Mesothelial cell of epicardium (in vitro differentiated cells): ENCODE data around the gene NAV2. TPM values are rescaled to one million over a fixed set of nuclear protein-coding genes. Genes with fewer than 3 reads are reported as not detected.

Source experiments
- DNase-seq, 2 experiments: peaks; one replicate each; pipeline ENCODE4 v3.0.0; 2021; ENCODE audit warnings: low spot score in 2 of 2; ENCODE audit not compliant: unreplicated experiment in 2 of 2
- H3K27ac Mint-ChIP-seq: 2 replicates; pipeline ENCODE4 v1.8.0; 2021; ENCODE audit warnings: mixed read lengths
- H3K27me3 Mint-ChIP-seq: 2 replicates; pipeline ENCODE4 v1.8.0; 2021; ENCODE audit warnings: low read depth, mixed read lengths
- H3K36me3 Mint-ChIP-seq: 2 replicates; pipeline ENCODE4 v1.8.0; 2021; ENCODE audit warnings: mixed read lengths
- H3K4me1 Mint-ChIP-seq: 2 replicates; pipeline ENCODE4 v1.8.0; 2021; ENCODE audit warnings: mixed read lengths
- H3K4me3 Mint-ChIP-seq: 2 replicates; pipeline ENCODE4 v1.8.0; 2021; ENCODE audit warnings: mild to moderate bottlenecking, moderate library complexity, mixed read lengths
- H3K9me3 Mint-ChIP-seq: 2 replicates; pipeline ENCODE4 v1.8.0; 2021; ENCODE audit warnings: mixed read lengths
- CTCF ChIP-seq: fragments of 200-600 bp; sonication (generic); IDR thresholded peaks from one replicate; pipeline ENCODE4 v1.5.0; 2021; ENCODE audit warnings: antibody characterized with exemption; ENCODE audit not compliant: unreplicated experiment
- total RNA-seq: library from RNA; stranded (reverse); gene quantifications from 3 replicates; pipeline ENCODE4 v1.2.1, GENCODE V29; 2021

NAV2 gene
- total RNA-seq, 1 donor from 2014 or later = 69.8 TPM

GRCh38 chr11:19895776-19896175 is 183.1 kb downstream of the NAV2 start:
- no peak overlapping the region for H3K4me3 Mint-ChIP-seq
- peaks cover 8% of the 10 kb centered on the region for H3K4me1 Mint-ChIP-seq
- no peak overlapping the region for H3K27ac Mint-ChIP-seq
- H3K36me3 Mint-ChIP-seq = peaks cover 20% of the 10 kb centered on the region
- peaks cover 11% of the 10 kb centered on the region for H3K9me3 Mint-ChIP-seq
- no peak for TF ChIP-seq CTCF
- DNase-seq = no peak
- H3K27me3 Mint-ChIP-seq = no peaks in the 10 kb centered on the region

- H3K27ac Mint-ChIP-seq = peak overlapping the region; percentile 76
- H3K4me3 Mint-ChIP-seq = no peak overlapping the region
- H3K27me3 Mint-ChIP-seq = no peaks in the 10 kb centered on the region
- no peaks in the 10 kb centered on the region for H3K9me3 Mint-ChIP-seq
- H3K36me3 Mint-ChIP-seq = peaks cover 3% of the 10 kb centered on the region
- TF ChIP-seq CTCF = peak; percentile 81
- DNase-seq = peak; percentile 60 to 87
- peaks cover 7% of the 10 kb centered on the region for H3K4me1 Mint-ChIP-seq
Measured at GRCh38 chr11:19903620-19904069, 191.0 kb downstream of the NAV2 start.

- no peak overlapping the region for H3K27ac Mint-ChIP-seq
- no peak for DNase-seq
- H3K4me3 Mint-ChIP-seq = no peak overlapping the region
- H3K27me3 Mint-ChIP-seq = no peaks in the 10 kb centered on the region
- TF ChIP-seq CTCF = peak; percentile 83
- no peaks in the 10 kb centered on the region for H3K36me3 Mint-ChIP-seq
- peaks cover 7% of the 10 kb centered on the region for H3K4me1 Mint-ChIP-seq
- H3K9me3 Mint-ChIP-seq = no peaks in the 10 kb centered on the region
Measured at GRCh38 chr11:19905280-19905853, 192.7 kb downstream of the NAV2 start.

- H3K4me1 Mint-ChIP-seq = peaks cover 7% of the 10 kb centered on the region
- no peaks in the 10 kb centered on the region for H3K9me3 Mint-ChIP-seq
Measured at GRCh38 chr11:19906126-19906525, 193.5 kb downstream of the NAV2 start.

GRCh38 chr11:19907008-19907579 is 194.5 kb downstream of the NAV2 start:
- H3K9me3 Mint-ChIP-seq = no peaks in the 10 kb centered on the region
- no peak overlapping the region for H3K4me3 Mint-ChIP-seq
- H3K36me3 Mint-ChIP-seq = no peaks in the 10 kb centered on the region
- H3K27me3 Mint-ChIP-seq = no peaks in the 10 kb centered on the region
- no peak for TF ChIP-seq CTCF
- H3K27ac Mint-ChIP-seq = no peak overlapping the region
- no peak for DNase-seq
- peaks cover 10% of the 10 kb centered on the region for H3K4me1 Mint-ChIP-seq

More at GRCh38 chr11:19906126-19906525, 193.5 kb downstream of the NAV2 start:
- Mint-ChIP-seq H3K27me3 (no peaks in the 10 kb centered on the region), H3K27ac (no peak overlapping the region), H3K4me3 (no peak overlapping the region), H3K36me3 (no peaks in the 10 kb centered on the region)
- no peak for DNase-seq
- TF ChIP-seq CTCF = no peak

- TF ChIP-seq CTCF = no peak
- Mint-ChIP-seq H3K27me3 (no peaks in the 10 kb centered on the region), H3K27ac (no peak overlapping the region), H3K9me3 (no peaks in the 10 kb centered on the region), H3K4me1 (peaks cover 17% of the 10 kb centered on the region), H3K36me3 (no peaks in the 10 kb centered on the region), H3K4me3 (no peak overlapping the region)
- DNase-seq = no peak
Measured at GRCh38 chr11:19907839-19908238, 195.2 kb downstream of the NAV2 start.
